ENCODE data around the gene ORAI3. TPM values are rescaled to one million over a fixed set of nuclear protein-coding genes. Genes with fewer than 3 reads are reported as not detected.

Gene ORAI3
- total and polyA plus RNA-seq, 2 of the 13 experiments (the other 11 are each of a cell fraction or from before 2014, with no cell fraction given): 11.4 to 32.0 TPM

DNA sequence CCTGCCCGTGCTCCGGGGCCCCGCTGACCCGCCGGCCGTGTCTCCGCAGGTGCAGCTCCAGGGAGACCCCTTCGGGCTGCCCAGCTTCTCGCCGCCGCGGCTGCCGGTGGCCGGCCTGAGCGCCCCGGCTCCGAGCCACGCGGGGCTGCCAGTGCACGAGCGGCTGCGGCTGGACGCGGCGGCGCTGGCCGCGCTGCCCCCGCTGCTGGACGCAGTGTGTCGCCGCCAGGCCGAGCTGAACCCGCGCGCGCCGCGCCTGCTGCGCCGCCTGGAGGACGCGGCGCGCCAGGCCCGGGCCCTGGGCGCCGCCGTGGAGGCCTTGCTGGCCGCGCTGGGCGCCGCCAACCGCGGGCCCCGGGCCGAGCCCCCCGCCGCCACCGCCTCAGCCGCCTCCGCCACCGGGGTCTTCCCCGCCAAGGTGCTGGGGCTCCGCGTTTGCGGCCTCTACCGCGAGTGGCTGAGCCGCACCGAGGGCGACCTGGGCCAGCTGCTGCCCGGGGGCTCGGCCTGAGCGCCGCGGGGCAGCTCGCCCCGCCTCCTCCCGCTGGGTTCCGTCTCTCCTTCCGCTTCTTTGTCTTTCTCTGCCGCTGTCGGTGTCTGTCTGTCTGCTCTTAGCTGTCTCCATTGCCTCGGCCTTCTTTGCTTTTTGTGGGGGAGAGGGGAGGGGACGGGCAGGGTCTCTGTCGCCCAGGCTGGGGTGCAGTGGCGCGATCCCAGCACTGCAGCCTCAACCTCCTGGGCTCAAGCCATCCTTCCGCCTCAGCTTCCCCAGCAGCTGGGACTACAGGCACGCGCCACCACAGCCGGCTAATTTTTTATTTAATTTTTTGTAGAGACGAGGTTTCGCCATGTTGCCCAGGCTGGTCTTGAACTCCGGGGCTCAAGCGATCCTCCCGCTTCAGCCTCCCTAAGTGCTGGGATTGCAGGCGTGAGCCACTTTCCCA lies 46.6 kb upstream of the ORAI3 start (continued):
- no peak for TF ChIP-seq ZKSCAN5 (CRISPR knock-in tag; IDR thresholded peaks at IDR 0.05)
- TF ChIP-seq GFI1 (CRISPR knock-in tag; IDR thresholded peaks at IDR 0.05; ENCODE audit: borderline replicate concordance): no peak
- TF ChIP-seq ZSCAN22 (CRISPR knock-in tag; IDR thresholded peaks at IDR 0.05): no peak
- TF ChIP-seq SRSF9 (IDR thresholded peaks at IDR 0.05; ENCODE audit: borderline replicate concordance, insufficient read depth, low read depth, low read length, poor library complexity, severe bottlenecking): no peak
- no peak for TF ChIP-seq JUNB (CRISPR knock-in tag; IDR thresholded peaks at IDR 0.05; ENCODE audit: borderline replicate concordance)
- no peak for TF ChIP-seq FOXJ3 (CRISPR knock-in tag; IDR thresholded peaks at IDR 0.05; ENCODE audit: borderline replicate concordance)
- no peak for TF ChIP-seq ZFAT (CRISPR knock-in tag; conservative IDR thresholded peaks at IDR 0.05)
- TF ChIP-seq YY1 (IDR thresholded peaks at IDR 0.05; ENCODE audit: insufficient read depth, insufficient replicate concordance, low read depth, low read length): peak; percentile 49
- TF ChIP-seq, protein P1, sequence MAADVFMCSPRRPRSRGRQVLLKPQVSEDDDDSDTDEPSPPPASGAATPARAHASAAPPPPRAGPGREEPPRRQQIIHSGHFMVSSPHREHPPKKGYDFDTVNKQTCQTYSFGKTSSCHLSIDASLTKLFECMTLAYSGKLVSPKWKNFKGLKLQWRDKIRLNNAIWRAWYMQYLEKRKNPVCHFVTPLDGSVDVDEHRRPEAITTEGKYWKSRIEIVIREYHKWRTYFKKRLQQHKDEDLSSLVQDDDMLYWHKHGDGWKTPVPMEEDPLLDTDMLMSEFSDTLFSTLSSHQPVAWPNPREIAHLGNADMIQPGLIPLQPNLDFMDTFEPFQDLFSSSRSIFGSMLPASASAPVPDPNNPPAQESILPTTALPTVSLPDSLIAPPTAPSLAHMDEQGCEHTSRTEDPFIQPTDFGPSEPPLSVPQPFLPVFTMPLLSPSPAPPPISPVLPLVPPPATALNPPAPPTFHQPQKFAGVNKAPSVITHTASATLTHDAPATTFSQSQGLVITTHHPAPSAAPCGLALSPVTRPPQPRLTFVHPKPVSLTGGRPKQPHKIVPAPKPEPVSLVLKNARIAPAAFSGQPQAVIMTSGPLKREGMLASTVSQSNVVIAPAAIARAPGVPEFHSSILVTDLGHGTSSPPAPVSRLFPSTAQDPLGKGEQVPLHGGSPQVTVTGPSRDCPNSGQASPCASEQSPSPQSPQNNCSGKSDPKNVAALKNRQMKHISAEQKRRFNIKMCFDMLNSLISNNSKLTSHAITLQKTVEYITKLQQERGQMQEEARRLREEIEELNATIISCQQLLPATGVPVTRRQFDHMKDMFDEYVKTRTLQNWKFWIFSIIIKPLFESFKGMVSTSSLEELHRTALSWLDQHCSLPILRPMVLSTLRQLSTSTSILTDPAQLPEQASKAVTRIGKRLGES (CRISPR knock-in tag; IDR thresholded peaks at IDR 0.05; ENCODE audit: borderline replicate concordance): no peak
- TF ChIP-seq ZSCAN21 (CRISPR knock-in tag; IDR thresholded peaks at IDR 0.05; ENCODE audit: borderline replicate concordance): 0 out of 2 replicates have a peak, but pooled peaks have one; percentile 19
- no peak for TF ChIP-seq ZNF713 (CRISPR knock-in tag; IDR thresholded peaks at IDR 0.05)
- no peak for TF ChIP-seq CSRNP2 (CRISPR knock-in tag; conservative IDR thresholded peaks at IDR 0.05; ENCODE audit: low read depth)
- TF ChIP-seq FIP1L1 (IDR thresholded peaks at IDR 0.05; ENCODE audit: borderline replicate concordance, insufficient read depth, low read depth, low read length): no peak
- TF ChIP-seq HMGXB3 (CRISPR knock-in tag; IDR thresholded peaks at IDR 0.05; ENCODE audit: borderline replicate concordance): 0 out of 2 replicates have a peak, but pooled peaks have one; percentile 19
- TF ChIP-seq, protein P2, sequence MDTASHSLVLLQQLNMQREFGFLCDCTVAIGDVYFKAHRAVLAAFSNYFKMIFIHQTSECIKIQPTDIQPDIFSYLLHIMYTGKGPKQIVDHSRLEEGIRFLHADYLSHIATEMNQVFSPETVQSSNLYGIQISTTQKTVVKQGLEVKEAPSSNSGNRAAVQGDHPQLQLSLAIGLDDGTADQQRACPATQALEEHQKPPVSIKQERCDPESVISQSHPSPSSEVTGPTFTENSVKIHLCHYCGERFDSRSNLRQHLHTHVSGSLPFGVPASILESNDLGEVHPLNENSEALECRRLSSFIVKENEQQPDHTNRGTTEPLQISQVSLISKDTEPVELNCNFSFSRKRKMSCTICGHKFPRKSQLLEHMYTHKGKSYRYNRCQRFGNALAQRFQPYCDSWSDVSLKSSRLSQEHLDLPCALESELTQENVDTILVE (CRISPR knock-in tag; IDR thresholded peaks at IDR 0.05): no peak
